ENCODE data around the gene MN1. TPM values are rescaled to one million over a fixed set of nuclear protein-coding genes. Genes with fewer than 3 reads are reported as not detected.

The MN1 gene
- polyA plus RNA-seq, 1 donor from 2014 or later = not detected

DNA sequence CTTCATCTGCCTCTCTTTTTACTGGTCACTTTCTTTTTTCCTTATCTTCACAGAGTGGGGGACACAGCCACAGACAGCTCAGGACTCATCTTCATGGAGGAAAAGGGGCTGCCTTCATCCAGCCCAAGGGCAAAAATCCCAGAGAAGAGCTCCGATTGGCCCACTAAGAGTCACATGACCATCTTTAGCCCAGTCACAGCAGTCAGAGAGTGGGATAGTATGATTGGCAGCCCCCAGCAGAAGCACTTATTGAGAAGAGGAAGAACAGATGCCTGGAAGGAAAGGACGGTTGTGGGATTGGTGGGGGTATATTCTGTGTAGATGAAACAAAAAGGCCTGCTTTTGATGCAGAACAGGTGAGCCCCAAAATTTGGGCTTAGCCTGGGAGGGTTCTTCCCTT lies 77.8 kb downstream of the MN1 start:
- H3K4me1 Mint-ChIP-seq = peaks cover 0 to 1% (median 0%) of the 10 kb centered on the region in 3 donors
- no peaks in the 10 kb centered on the region for H3K36me3 Mint-ChIP-seq
- H3K9me3 Mint-ChIP-seq = peaks cover 0 to 8% (median 7%) of the 10 kb centered on the region in 3 donors
- peaks cover 3% of the 10 kb centered on the region for H3K27me3 Mint-ChIP-seq
- no peak overlapping the region for H3K4me3 Mint-ChIP-seq
- H3K27ac Mint-ChIP-seq = no peak overlapping the region

DNA sequence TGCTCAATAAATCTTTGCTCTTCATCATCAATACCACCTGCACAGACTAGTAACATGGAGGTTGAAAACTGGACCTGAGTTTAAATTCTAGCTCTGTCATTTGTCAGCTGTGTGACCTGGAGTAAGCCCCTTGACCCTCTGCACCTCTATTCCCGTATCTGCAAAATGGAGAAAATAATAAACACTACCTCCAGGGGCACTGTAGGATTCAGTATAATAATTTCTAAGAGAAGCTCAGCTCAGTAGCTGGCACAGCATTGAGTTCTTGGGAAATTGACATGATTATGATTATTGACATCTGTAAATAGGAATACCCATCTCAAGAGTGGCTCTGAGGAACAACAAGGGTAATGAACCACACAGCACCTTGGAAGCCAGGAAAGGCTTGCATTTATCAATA lies 78.4 kb downstream of the MN1 start:
- H3K27me3 Mint-ChIP-seq = peaks cover 3% of the 10 kb centered on the region
- H3K4me1 Mint-ChIP-seq = no peaks in the 10 kb centered on the region
- H3K9me3 Mint-ChIP-seq = peaks cover 0 to 8% (median 7%) of the 10 kb centered on the region in 3 donors
- H3K36me3 Mint-ChIP-seq = no peaks in the 10 kb centered on the region
- no peak overlapping the region for H3K27ac Mint-ChIP-seq
- H3K4me3 Mint-ChIP-seq = no peak overlapping the region

DNA sequence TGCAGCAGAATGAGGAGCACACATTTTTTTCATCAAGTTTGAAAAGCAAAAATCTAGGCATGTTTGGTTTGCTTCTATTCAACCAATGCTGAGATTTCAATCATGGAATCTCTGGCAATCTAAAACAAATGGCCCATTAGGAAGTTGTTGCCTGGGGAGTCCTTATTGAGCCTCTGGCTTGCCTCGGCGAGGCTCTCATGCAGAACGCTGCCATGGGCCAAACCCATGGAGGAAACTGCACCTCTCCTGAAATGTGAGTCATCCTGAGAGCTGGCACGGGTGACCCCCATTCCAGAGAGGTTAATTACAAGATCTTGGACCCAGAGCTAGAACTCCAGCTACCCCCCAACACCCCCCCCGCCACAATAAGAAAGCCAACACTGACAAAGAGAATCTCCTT lies 80.7 kb downstream of the MN1 start:
- Mint-ChIP-seq H3K27me3 (peaks cover 5% of the 10 kb centered on the region), H3K9me3 (peaks cover 0 to 11% (median 10%) of the 10 kb centered on the region in 3 donors), H3K4me3 (no peak overlapping the region), H3K27ac (no peak overlapping the region), H3K36me3 (no peaks in the 10 kb centered on the region), H3K4me1 (peaks cover 0 to 1% (median 0%) of the 10 kb centered on the region in 3 donors)

DNA sequence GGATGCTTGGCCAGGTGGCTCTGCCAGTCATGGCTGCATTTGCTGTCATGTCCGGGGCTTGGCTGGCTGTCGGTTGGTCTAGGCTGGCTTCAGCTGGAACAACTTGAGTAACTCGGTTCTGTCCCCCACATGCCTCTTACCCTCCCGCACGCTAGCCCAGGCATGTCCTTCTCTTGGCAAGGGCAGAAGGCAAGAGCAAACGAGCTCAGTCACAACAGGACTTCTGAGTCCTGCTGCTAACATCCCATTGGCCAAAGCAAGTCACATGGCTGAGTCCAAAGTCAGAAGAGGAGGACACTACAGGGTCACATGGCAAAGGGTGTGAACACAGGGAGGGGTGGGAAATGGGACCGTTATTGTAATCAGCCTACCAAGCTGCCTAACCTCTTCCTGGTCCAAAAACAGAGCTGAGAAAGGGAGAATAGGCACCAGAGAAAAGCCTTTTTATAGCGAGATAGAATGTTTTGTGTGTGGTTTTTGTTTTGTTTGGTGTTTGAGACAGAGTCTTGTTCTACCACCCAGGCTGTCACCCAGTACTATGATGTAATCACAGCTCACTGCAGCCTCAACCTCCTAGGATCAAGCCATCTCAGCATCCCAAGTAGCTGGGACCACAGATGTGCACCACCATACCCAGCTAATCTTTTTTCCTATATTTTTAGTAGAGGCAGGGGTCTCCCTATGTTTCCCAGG lies 81.9 kb downstream of the MN1 start:
- peaks cover 0 to 1% (median 0%) of the 10 kb centered on the region in 3 donors for H3K4me1 Mint-ChIP-seq
- H3K36me3 Mint-ChIP-seq = no peaks in the 10 kb centered on the region
- no peak overlapping the region for H3K4me3 Mint-ChIP-seq
- peaks cover 0 to 6% (median 4%) of the 10 kb centered on the region in 3 donors for H3K9me3 Mint-ChIP-seq
- peaks cover 5% of the 10 kb centered on the region for H3K27me3 Mint-ChIP-seq
- no peak overlapping the region for H3K27ac Mint-ChIP-seq

DNA sequence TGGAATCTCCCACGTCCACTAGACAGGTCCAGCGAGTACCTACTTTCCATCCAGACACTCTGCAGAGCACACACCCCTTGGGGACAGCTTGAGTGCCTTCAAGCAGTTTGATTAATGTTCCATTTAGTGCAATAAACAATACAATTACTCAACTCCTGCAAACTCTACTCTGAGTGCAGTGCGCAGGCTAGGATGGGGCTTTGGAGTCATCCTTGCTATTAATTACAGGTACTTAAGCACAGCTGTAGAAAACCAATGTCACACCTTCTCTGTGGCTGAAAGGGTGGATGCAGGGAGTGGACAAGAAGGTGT lies 82.6 kb downstream of the MN1 start:
- H3K27me3 Mint-ChIP-seq = peaks cover 5% of the 10 kb centered on the region
- peaks cover 0 to 1% (median 0%) of the 10 kb centered on the region in 3 donors for H3K4me1 Mint-ChIP-seq
- H3K27ac Mint-ChIP-seq = no peak overlapping the region
- no peaks in the 10 kb centered on the region for H3K36me3 Mint-ChIP-seq
- H3K4me3 Mint-ChIP-seq = no peak overlapping the region
- H3K9me3 Mint-ChIP-seq = peaks cover 0 to 6% (median 4%) of the 10 kb centered on the region in 3 donors

DNA sequence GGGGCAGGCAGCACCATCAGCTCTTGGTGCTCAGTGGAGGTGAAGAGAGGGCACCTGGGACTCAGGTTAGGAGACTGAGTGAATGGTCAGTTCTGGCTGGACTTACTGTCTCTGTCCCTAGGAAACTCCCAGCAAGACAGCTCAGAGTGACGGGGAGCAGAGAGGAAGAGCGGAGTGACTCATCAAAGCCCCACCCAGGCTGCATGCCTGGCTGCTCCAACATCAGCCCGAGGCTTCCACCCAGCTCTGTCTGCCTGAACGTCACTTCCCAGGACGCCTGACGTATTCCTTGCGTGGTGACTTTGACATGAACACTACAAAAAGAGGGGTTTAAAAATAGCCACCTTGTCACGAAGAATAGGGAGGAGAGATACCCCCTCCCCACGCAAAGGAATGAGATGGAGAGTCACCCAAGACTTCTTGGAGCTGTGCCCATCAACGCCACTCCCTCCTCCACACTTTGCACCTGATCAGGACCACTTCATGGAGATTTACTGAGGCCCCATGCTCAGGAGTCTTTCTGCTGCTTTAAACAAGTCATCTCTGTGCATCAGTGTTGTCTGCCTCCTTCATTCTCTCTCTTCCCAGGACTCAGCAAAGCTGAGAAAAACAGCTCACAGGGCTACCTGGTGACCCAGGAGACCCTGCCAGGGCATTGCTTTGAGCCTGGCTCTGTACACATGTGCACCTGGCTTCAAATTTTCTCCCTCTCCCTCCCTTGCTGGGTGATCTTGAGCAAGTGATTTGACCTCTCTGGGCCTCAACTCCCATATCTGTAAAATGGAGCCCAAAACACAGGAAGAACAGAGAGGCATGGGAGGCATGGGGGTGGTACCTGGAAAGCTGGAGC lies 83.1 kb downstream of the MN1 start:
- Mint-ChIP-seq H3K27ac (peak overlapping the region in 2 of 3 donors; percentile 46 to 72), H3K27me3 (peaks cover 3% of the 10 kb centered on the region), H3K36me3 (peaks cover under 1% of the 10 kb centered on the region), H3K9me3 (peaks cover 0 to 4% (median 4%) of the 10 kb centered on the region in 3 donors), H3K4me1 (peaks cover 0 to 1% (median 0%) of the 10 kb centered on the region in 3 donors), H3K4me3 (no peak overlapping the region)

DNA sequence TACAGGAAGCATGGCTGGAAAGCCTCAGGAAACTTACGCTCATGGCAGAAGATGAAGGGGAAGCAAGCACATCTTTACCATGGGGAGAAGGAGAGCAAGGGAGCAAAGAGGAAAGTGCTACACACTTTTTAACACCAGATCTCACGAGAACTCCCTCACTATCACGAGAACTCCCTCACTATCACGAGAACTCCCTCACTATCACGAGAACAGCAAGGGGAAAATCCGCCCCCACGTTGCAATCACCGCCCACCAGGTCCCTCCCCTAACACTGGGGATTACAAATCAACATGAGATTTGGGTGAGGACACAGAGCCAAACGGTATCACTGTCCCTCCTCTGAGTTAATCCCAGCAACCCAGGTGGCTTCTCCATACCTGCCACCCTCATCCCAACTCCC lies 84.5 kb downstream of the MN1 start:
- peaks cover 0 to 4% (median 4%) of the 10 kb centered on the region in 3 donors for H3K9me3 Mint-ChIP-seq
- H3K4me3 Mint-ChIP-seq = no peak overlapping the region
- H3K27me3 Mint-ChIP-seq = peaks cover 3% of the 10 kb centered on the region
- H3K27ac Mint-ChIP-seq = no peak overlapping the region
- peaks cover 2% of the 10 kb centered on the region for H3K36me3 Mint-ChIP-seq
- H3K4me1 Mint-ChIP-seq = peaks cover 0 to 3% (median 0%) of the 10 kb centered on the region in 3 donors

DNA sequence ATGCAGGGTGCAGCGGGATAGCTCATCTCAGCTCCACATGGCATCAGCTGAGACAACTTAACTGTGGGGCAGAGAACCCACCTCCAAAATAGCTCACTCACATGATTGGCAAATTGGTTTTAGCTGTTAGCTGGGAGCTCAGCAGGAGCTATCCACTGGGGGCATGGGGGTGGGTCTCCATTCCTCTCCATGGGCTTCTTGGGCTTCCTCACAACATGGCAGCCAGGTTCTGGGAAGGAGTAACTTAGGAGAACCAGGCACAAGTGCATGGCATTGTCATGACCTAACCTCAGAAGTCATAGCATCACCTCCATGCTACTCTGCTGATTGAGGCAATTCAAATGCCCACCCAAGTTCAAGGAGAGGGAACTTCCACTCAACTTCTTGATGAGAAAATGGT lies 85.5 kb downstream of the MN1 start:
- Mint-ChIP-seq H3K27ac (peak overlapping the region in 1 of 3 donors; percentile 39), H3K4me3 (no peak overlapping the region), H3K36me3 (peaks cover 2% of the 10 kb centered on the region), H3K4me1 (peaks cover 0 to 3% (median 0%) of the 10 kb centered on the region in 3 donors), H3K9me3 (peaks cover 0 to 4% (median 4%) of the 10 kb centered on the region in 3 donors), H3K27me3 (peaks cover 3% of the 10 kb centered on the region)

DNA sequence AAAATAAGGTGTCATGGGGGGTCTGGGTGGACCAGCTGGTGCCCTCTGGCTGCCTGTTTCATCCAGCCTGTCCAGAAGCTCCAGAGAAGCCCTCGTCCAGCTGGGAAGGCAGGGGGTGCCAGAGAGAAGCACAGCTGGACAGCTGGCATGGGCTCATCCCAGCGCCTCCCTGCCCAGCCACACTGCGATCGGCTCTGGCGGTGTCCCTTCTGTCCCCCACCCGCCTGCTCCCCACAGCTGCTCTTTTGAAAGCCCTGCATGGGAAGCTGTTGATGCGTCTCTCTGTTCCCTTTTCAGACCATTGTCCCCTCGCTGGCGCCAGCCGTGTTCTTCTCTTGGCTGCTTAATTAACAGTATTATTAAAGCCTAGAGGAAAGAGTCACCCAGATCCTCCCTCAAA lies 86.5 kb downstream of the MN1 start:
- no peak overlapping the region for H3K27ac Mint-ChIP-seq

DNA sequence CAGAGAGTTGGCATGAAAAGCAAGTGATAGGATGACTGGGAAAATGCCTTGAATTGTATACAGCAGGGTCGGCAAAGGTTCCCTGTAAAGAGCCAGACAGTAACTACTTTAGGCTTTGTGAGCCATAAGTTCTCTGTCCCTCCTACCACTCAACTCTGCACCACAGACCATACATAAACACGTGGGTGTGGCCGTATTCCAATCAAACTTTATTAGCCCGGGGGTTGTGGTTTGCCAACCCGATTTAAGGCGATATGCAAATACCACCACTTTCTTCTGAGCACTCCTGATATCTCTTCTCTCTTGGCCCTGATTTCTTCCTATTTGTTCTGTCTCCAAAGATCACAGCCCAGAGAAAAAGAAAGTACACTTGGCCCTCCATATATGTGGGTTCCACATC lies 87.5 kb downstream of the MN1 start:
- H3K27me3 Mint-ChIP-seq = peaks cover 7% of the 10 kb centered on the region

More for the DNA sequence above, 86.5 kb downstream of the MN1 start:
- H3K4me3 Mint-ChIP-seq = no peak overlapping the region
- peaks cover 0 to 3% (median 0%) of the 10 kb centered on the region in 3 donors for H3K4me1 Mint-ChIP-seq
- H3K9me3 Mint-ChIP-seq = peaks cover 2 to 4% (median 4%) of the 10 kb centered on the region in 3 donors
- H3K27me3 Mint-ChIP-seq = peaks cover 3% of the 10 kb centered on the region
- H3K36me3 Mint-ChIP-seq = peaks cover 2% of the 10 kb centered on the region

DNA sequence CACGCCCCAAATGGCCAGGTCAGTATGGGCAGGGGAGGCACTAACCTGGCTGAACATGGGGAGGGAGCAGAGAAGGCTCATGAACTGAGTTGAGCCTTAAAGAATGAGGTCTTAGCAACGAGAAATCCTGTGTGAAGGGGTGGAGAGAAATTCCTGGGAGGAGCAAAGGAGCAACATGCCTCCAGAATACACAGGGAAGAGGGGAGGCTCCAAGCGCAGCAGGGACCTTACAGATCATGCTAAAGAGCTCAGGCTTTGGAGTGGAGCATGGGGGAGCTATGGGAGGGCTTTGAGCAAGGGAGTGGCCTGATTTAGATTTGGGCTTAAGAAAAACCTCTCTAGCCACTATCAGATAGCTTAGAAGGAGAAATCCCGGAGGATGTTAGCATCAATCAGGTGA lies 88.1 kb downstream of the MN1 start:
- Mint-ChIP-seq H3K27me3 (peaks cover 7% of the 10 kb centered on the region), H3K9me3 (peaks cover 2 to 11% (median 4%) of the 10 kb centered on the region in 3 donors), H3K4me3 (no peak overlapping the region), H3K36me3 (peaks cover 2% of the 10 kb centered on the region), H3K27ac (no peak overlapping the region), H3K4me1 (peaks cover 0 to 3% (median 0%) of the 10 kb centered on the region in 3 donors)

More for the DNA sequence above, 87.5 kb downstream of the MN1 start:
- peaks cover 2 to 11% (median 4%) of the 10 kb centered on the region in 3 donors for H3K9me3 Mint-ChIP-seq
- peaks cover 2% of the 10 kb centered on the region for H3K36me3 Mint-ChIP-seq
- H3K27ac Mint-ChIP-seq = no peak overlapping the region
- no peak overlapping the region for H3K4me3 Mint-ChIP-seq
- H3K4me1 Mint-ChIP-seq = peaks cover 0 to 3% (median 0%) of the 10 kb centered on the region in 3 donors

DNA sequence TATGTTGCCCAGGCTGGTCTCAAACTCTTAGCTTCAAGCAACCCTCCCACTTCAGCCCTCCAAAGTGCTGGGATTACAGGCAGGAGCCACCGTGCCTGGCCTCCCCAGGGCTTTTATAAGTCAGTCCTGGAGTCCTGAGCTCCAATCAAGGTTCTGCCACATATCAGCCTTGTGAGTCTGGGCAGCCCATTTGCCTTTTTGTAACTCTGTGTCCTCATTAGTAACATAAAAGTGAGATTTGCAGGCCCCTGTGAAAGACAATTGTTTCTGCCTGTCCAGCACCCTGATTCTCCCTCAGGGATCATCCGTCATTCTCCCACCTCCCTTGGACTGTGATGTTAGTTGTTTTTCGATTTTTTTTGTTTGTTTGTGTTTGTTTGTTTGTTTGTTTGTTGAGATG lies 89.8 kb downstream of the MN1 start:
- Mint-ChIP-seq H3K27ac (no peak overlapping the region), H3K4me3 (no peak overlapping the region)

DNA sequence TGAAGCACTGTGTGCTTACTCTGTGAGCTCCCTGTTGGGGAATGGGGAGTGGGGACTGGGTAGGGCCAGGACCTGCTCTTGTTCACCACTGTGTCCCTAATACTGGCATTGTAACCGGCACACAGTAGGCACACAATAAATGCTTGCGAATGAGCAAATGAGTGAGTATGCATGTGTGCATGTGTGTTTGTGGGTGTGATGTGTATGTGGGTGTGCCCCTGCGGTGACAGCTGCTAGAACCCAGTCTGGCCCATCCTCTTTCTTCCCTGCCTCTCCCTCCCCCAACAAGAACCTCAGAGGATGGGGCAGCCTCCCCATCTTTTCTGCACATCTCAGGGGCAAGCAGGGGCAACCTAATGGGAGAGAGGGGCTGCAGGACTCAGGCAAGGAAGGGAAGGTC lies 90.5 kb downstream of the MN1 start:
- Mint-ChIP-seq H3K27ac (no peak overlapping the region), H3K27me3 (peaks cover 6% of the 10 kb centered on the region), H3K4me3 (no peak overlapping the region), H3K36me3 (peaks cover 2% of the 10 kb centered on the region), H3K4me1 (peaks cover 0 to 2% (median 0%) of the 10 kb centered on the region in 3 donors), H3K9me3 (peaks cover 2 to 11% (median 5%) of the 10 kb centered on the region in 3 donors)

More for the DNA sequence above, 89.8 kb downstream of the MN1 start:
- Mint-ChIP-seq H3K27me3 (peaks cover 6% of the 10 kb centered on the region), H3K36me3 (peaks cover 2% of the 10 kb centered on the region), H3K9me3 (peaks cover 4 to 15% (median 5%) of the 10 kb centered on the region in 3 donors), H3K4me1 (peaks cover 0 to 2% (median 0%) of the 10 kb centered on the region in 3 donors)

DNA sequence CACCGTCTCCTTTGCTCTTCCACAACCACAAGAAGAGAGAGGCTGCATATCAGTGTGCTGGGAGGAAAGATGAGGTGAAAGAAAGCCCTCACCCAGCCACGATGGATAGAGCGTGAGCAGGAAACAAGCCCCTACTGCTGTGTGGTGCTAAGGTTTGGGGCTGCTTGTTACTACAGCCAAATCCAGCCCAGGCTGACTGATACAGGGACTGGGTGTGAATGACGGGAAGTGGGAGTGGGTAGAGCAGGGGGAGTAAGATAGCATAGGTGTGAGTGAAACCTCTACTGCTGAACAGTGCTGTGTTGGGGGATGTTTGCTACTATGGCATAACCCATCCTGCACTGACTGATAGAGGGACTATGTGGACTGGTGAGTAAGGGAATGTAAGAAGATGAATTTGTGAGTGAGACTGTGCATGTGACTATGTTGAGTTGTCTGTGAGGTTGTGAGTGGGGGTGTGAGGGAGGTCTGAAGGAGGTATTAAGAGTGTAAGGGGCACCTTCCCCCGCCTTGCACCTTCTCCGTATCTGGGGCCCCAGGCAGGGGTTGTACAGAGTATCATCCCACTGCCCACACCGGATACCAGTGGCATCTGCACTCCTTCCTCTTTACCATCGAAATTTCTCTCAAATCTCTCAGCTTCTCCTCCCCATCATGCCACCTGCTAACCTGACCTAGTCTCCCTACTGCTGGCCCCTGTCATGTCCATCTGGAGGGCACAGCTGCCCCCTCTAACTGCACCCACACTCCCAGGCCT lies 91.5 kb downstream of the MN1 start:
- peaks cover 2 to 11% (median 5%) of the 10 kb centered on the region in 3 donors for H3K9me3 Mint-ChIP-seq
- H3K27ac Mint-ChIP-seq = peak overlapping the region in 1 of 3 donors; percentile 54
- peaks cover 0 to 2% (median 0%) of the 10 kb centered on the region in 3 donors for H3K4me1 Mint-ChIP-seq
- H3K36me3 Mint-ChIP-seq = peaks cover 2% of the 10 kb centered on the region
- H3K27me3 Mint-ChIP-seq = peaks cover 6% of the 10 kb centered on the region
- H3K4me3 Mint-ChIP-seq = no peak overlapping the region

Data from IgD-negative memory B cell (primary cell).